ENCODE measurements around the gene BRICD5.

Gene BRICD5

DNA sequence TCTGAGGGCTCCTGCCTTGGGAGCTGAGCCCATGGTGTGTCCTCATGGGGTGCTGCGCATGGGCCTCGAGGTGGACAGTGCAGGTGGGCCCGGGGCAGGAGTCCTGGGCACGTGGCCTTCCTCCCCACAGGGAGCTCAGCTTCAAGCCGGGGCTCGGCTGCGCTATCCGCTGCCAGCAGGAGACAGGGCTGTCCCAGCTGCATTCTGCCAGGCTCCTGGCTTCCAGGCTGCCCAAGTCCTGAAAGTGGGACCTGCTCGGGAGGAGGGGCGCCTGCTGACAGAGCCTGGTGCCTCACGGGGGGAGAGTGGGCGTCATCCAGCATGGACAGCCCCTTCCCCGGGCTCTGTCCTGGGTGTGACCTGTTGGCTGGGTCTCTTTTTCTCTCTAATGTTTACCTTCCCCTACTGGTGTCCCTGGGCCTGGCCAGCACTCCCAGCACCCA is 48.0 kb downstream of the BRICD5 start:
- DNase-seq (ENCODE audit: low read depth) = no peak
- H3K4me3 ChIP-seq (ENCODE audit: low read depth, low read length) = no peak overlapping the region
- TF ChIP-seq, protein P1, sequence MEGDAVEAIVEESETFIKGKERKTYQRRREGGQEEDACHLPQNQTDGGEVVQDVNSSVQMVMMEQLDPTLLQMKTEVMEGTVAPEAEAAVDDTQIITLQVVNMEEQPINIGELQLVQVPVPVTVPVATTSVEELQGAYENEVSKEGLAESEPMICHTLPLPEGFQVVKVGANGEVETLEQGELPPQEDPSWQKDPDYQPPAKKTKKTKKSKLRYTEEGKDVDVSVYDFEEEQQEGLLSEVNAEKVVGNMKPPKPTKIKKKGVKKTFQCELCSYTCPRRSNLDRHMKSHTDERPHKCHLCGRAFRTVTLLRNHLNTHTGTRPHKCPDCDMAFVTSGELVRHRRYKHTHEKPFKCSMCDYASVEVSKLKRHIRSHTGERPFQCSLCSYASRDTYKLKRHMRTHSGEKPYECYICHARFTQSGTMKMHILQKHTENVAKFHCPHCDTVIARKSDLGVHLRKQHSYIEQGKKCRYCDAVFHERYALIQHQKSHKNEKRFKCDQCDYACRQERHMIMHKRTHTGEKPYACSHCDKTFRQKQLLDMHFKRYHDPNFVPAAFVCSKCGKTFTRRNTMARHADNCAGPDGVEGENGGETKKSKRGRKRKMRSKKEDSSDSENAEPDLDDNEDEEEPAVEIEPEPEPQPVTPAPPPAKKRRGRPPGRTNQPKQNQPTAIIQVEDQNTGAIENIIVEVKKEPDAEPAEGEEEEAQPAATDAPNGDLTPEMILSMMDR (IDR thresholded peaks at IDR 0.05; ENCODE audit: insufficient read depth, low read depth, low read length, missing control alignments) = no peak

DNA sequence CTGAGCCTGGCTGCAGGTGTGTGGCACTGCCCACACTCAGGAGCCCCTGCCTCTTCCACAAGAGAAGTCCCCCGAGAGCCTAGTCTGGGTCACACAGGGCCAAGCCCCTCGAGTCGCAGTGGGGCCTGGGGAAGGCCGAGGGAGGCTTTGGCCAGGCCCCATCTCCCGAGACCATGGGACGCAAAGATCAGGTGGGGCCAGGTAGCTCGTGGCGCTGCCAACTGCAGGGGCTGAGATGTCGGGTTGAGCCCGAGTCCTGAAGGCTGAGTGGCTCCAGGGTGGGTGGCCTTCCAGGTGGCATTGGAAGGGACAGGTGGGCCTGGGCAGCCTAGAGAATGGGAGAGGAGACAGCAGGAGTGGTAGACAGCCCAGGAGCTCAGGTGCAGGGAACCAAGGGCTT is 48.8 kb downstream of the BRICD5 start:
- DNase-seq (ENCODE audit: low read depth) = no peak
- no peak overlapping the region for H3K4me3 ChIP-seq (ENCODE audit: low read depth, low read length)
- TF ChIP-seq, protein P1 (IDR thresholded peaks at IDR 0.05; ENCODE audit: insufficient read depth, low read depth, low read length, missing control alignments) = no peak

DNA sequence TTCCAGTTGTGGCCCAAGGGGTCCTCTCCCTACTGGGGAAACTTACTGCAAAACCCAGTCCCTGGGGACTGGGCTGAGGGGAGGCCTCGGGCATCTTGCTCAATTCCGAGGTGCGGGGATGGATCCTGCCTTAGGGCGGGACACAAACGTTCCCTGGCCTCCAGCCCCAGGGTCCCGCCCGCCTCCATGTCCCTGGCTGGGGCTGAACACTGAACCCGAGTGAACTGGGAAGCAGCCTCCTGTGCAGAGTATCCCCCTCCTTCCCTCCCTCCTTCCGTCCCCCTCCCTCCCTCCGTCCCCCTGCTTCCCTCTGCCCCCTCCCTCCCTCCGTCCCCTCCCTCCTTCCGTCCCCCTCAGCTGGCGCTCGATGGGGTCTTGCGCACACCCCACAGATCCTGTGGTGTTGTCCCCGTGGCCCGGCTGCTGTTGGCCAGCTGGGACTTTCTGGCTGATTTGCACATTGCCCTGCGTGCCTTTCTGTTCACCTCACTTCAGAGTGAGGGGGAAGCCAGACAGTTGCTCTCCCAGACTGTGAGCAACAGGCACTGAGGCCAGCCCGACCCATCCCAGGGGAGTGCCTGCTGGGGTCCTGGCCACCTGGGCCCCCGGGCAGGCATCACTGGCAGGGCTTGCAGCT is 49.6 kb downstream of the BRICD5 start:
- TF ChIP-seq, protein P1 (IDR thresholded peaks at IDR 0.05; ENCODE audit: insufficient read depth, low read depth, low read length, missing control alignments) = no peak
- peak overlapping the region; percentile 44 for H3K4me3 ChIP-seq (ENCODE audit: low read depth, low read length)
- DNase-seq (ENCODE audit: low read depth) = peak; percentile 79
